ENCODE data around the gene CHST3.
"Not testable (repeated sequence)": the region's sequence is repeated elsewhere in the genome, so short reads cannot be mapped to it uniquely, and the experiment has no call there.

CHST3 gene

GRCh38 chr10:71975087-71975870 lies 11.1 kb downstream of the CHST3 start:
- H3K4me3 ChIP-seq (ENCODE audit: low read depth, low read length) = no peak overlapping the region
- TF ChIP-seq CTCF (IDR thresholded peaks at IDR 0.05; ENCODE audit: low read depth, low read length) = no peak

- H3K4me3 ChIP-seq (ENCODE audit: low read depth, low read length) = no peak overlapping the region
- TF ChIP-seq CTCF (IDR thresholded peaks at IDR 0.05; ENCODE audit: low read depth, low read length) = no peak
Measured at GRCh38 chr10:71975871-71976725, 11.9 kb downstream of the CHST3 start.

- H3K4me3 ChIP-seq (ENCODE audit: low read depth, low read length) = not testable (repeated sequence)
Measured at GRCh38 chr10:71977614-71977903, 13.4 kb downstream of the CHST3 start.

GRCh38 chr10:71978476-71978875 lies 14.3 kb downstream of the CHST3 start:
- TF ChIP-seq CTCF (IDR thresholded peaks at IDR 0.05; ENCODE audit: low read depth, low read length) = no peak
- H3K4me3 ChIP-seq (ENCODE audit: low read depth, low read length) = no peak overlapping the region

GRCh38 chr10:71978988-71979691 lies 14.9 kb downstream of the CHST3 start:
- no peak for TF ChIP-seq CTCF (IDR thresholded peaks at IDR 0.05; ENCODE audit: low read depth, low read length)
- H3K4me3 ChIP-seq (ENCODE audit: low read depth, low read length) = no peak overlapping the region

- TF ChIP-seq CTCF (IDR thresholded peaks at IDR 0.05; ENCODE audit: low read depth, low read length) = no peak
- no peak overlapping the region for H3K4me3 ChIP-seq (ENCODE audit: low read depth, low read length)
Measured at GRCh38 chr10:71979692-71980062, 15.5 kb downstream of the CHST3 start.

- no peak overlapping the region for H3K4me3 ChIP-seq (ENCODE audit: low read depth, low read length)
- TF ChIP-seq CTCF (IDR thresholded peaks at IDR 0.05; ENCODE audit: low read depth, low read length) = no peak
Measured at GRCh38 chr10:71980181-71981014, 16.2 kb downstream of the CHST3 start.

Measured in WI38 (cell line).